Psoas muscle (tissue), 8 donors: ENCODE results near the gene APRT. TPM values are rescaled to one million over a fixed set of nuclear protein-coding genes. Genes with fewer than 3 reads are reported as not detected.

Experiments used
- ATAC-seq, 4 donors: fragments of 200-7000 bp; cut with Tn5 transposase; one replicate each; pipeline ENCODE4 v1.9.1; 2020; ENCODE audit warnings: moderate library complexity in 3 of 4, mild to moderate bottlenecking in 2 of 4
- DNase-seq, 2 donors: peaks; one replicate each; pipeline ENCODE4 v3.0.0-alpha.2; 2020
- H3K27ac ChIP-seq: fragments of 200-600 bp; one replicate; pipeline ENCODE4 v1.8.0; 2022
- H3K27me3 ChIP-seq, 3 donors: fragments of 200-600 bp in 1 of 3; one replicate each; pipeline versions ENCODE4 v1.6.1 to v1.8.0; 2013 to 2022; ENCODE audit warnings: low read length in 2 of 3, mild to moderate bottlenecking in 2 of 3, moderate library complexity in 1 of 3; ENCODE audit not compliant: insufficient read depth in 3 of 3
- H3K36me3 ChIP-seq, 2 donors: fragments of 200-600 bp in 1 of 2; one replicate each; pipeline versions ENCODE4 v1.6.1 to v1.8.0; 2013 to 2022; ENCODE audit warnings: low read depth in 1 of 2, mild to moderate bottlenecking in 1 of 2, moderate library complexity in 1 of 2; ENCODE audit not compliant: insufficient read depth in 1 of 2
- H3K4me1 ChIP-seq: fragments of 200-600 bp; one replicate; pipeline ENCODE4 v1.8.0; 2022
- H3K4me3 ChIP-seq: fragments of 200-600 bp; one replicate; pipeline ENCODE4 v1.8.0; 2022; ENCODE audit warnings: mild to moderate bottlenecking
- H3K9me3 ChIP-seq: fragments of 200-600 bp; one replicate; pipeline ENCODE4 v1.8.0; 2022
- CTCF ChIP-seq: fragments of 200-600 bp; IDR thresholded peaks from one replicate; pipeline ENCODE4 v1.8.0; 2022; ENCODE audit warnings: antibody characterized with exemption
- WGBS, 3 donors: extraction: QIAGEN DNeasy Blood & Tissue Kit; methylation state at CpG; one replicate each; pipeline versions ENCODE4 v1.1.6 to v1.1.7; 2013; 5-methylcytosine and 5-hydroxymethylcytosine counted together
- intact Hi-C, 2 donors: fragments of 100-400 bp; cut with DNase I; formaldehyde crosslinking; loops; one replicate each; pipeline versions ENCODE4 v1.11.0 to v1.14.2; 2022
- polyA plus RNA-seq, 3 donors: library from polyadenylated mRNA; stranded (reverse); fragments of 200-250 nt; gene quantifications; one replicate each; pipeline ENCODE4 v1.2.3, GENCODE V29; 2013
- total RNA-seq, 4 donors: library from RNA; stranded (reverse); fragmentation: NEBNext Ultra II Directional in 2 of 4; extraction: Animal tissue kit (Norgen Biotek cat#: 25700) in 2 of 4; gene quantifications; one replicate each; pipeline versions ENCODE4 v1.2.1 to v1.2.4, GENCODE V29; 2021 to 2023
- donor health status: healthy with polysubstance abuse.
- donor health status: DM: no; HTN: no; CAD: no; lungs with moderate emphysema.
- donor health status: Bipolar disorder and iron deficiency.
- donor health status: healthy.
- donor health status: DM: yes; HTN: yes; CAD: no.
- donor health status: DM: no; HTN: no; CAD: no.
- donor health status: DM: no; HTN: no; CAD: no.
- donor health status: DM: yes; HTN: yes; CAD: no.

The APRT gene
- total and polyA plus RNA-seq, 7 donors: 32.8 to 165 (median 61.5) TPM

GRCh38 chr16:88822281-88823040, 10.7 kb upstream of the APRT start:
- no peak overlapping the region for H3K4me3 ChIP-seq
- no peaks in the 10 kb centered on the region for H3K4me1 ChIP-seq
- H3K9me3 ChIP-seq: no peaks in the 10 kb centered on the region
- intact Hi-C loops: no loop called here
- TF ChIP-seq CTCF: no peak
- no peak overlapping the region for H3K27ac ChIP-seq
- 95 to 96% (median 95%) methylated on average over 24 of the region's 24 CpGs for WGBS, 3 donors
- no peak for ATAC-seq
- no peaks in the 10 kb centered on the region for H3K27me3 ChIP-seq
- peaks cover 0 to 20% of the 10 kb centered on the region in 2 donors for H3K36me3 ChIP-seq
- DNase-seq: no peak

- Histone ChIP-seq H3K27me3 (no peaks in the 10 kb centered on the region), H3K27ac (no peak overlapping the region), H3K36me3 (peaks cover 0 to 20% of the 10 kb centered on the region in 2 donors), H3K4me3 (no peak overlapping the region), H3K9me3 (no peaks in the 10 kb centered on the region), H3K4me1 (no peaks in the 10 kb centered on the region)
- intact Hi-C loops: no loop called here
- DNase-seq: no peak
- TF ChIP-seq CTCF: no peak
- WGBS, 3 donors: 82 to 91% (median 88%) methylated on average over 21 to 22 of the region's 22 CpGs
- ATAC-seq: no peak
Observed at GRCh38 chr16:88821168-88821850, 9.6 kb upstream of the APRT start.

GRCh38 chr16:88820385-88821025, 8.8 kb upstream of the APRT start:
- DNase-seq (no peak), ATAC-seq (no peak)
- H3K27ac ChIP-seq: no peak overlapping the region
- WGBS, 3 donors: 77 to 84% (median 81%) methylated on average over 18 to 20 of the region's 20 CpGs
- peaks cover 0 to 20% of the 10 kb centered on the region in 2 donors for H3K36me3 ChIP-seq
- H3K27me3 ChIP-seq: no peaks in the 10 kb centered on the region
- no peaks in the 10 kb centered on the region for H3K4me1 ChIP-seq
- no peak overlapping the region for H3K4me3 ChIP-seq
- H3K9me3 ChIP-seq: no peaks in the 10 kb centered on the region
- TF ChIP-seq CTCF: no peak
- intact Hi-C loops: no loop called here

GRCh38 chr16:88819126-88819525, 7.4 kb upstream of the APRT start:
- DNase-seq (no peak), ATAC-seq (no peak)
- Histone ChIP-seq H3K9me3 (no peaks in the 10 kb centered on the region), H3K36me3 (peaks cover 0 to 14% of the 10 kb centered on the region in 2 donors), H3K4me1 (no peaks in the 10 kb centered on the region), H3K27me3 (no peaks in the 10 kb centered on the region), H3K4me3 (no peak overlapping the region), H3K27ac (no peak overlapping the region)
- TF ChIP-seq CTCF: no peak
- 84 to 88% (median 85%) methylated on average over 16 of the region's 16 CpGs for WGBS, 3 donors
- intact Hi-C loops: loop anchor here (5.0 to 10.0 kb wide), 3 partner anchors 96 to 348 kb away; partner anchors contain the start of gene ACSF3 (in 1 of the 2)
